Stimulated activated CD8-positive, alpha-beta memory T cell treated with anti-CD3 and anti-CD28 coated beads, Interleukin-7, amount 100 ng/mL, for 24 hours (primary cell): ENCODE data around the gene CYP39A1.

Experiments
- DNase-seq: peaks from one replicate; pipeline ENCODE4 v3.0.0-alpha.2; 2020; ENCODE audit warnings: low read depth

CYP39A1 gene

GRCh38 chr6:46511320-46511719 lies 141.3 kb downstream of the CYP39A1 start:
- no peak for DNase-seq

- no peak for DNase-seq
Measured at GRCh38 chr6:46510651-46511050, 142.0 kb downstream of the CYP39A1 start.

- DNase-seq, result no peak
Measured at GRCh38 chr6:46509981-46510510, 142.6 kb downstream of the CYP39A1 start.

GRCh38 chr6:46509063-46509462 lies 143.6 kb downstream of the CYP39A1 start:
- no peak for DNase-seq

- DNase-seq, result no peak
Measured at GRCh38 chr6:46507426-46507825, 145.2 kb downstream of the CYP39A1 start.

GRCh38 chr6:46505693-46506512 lies 146.7 kb downstream of the CYP39A1 start:
- DNase-seq, result no peak

GRCh38 chr6:46504242-46504641 lies 148.4 kb downstream of the CYP39A1 start:
- no peak for DNase-seq

- no peak for DNase-seq
Measured at GRCh38 chr6:46502486-46503119, 150.0 kb downstream of the CYP39A1 start.

- no peak for DNase-seq
Measured at GRCh38 chr6:46501136-46502089, 151.2 kb downstream of the CYP39A1 start.

- no peak for DNase-seq
Measured at GRCh38 chr6:46500382-46500781, 152.2 kb downstream of the CYP39A1 start.
